SK-N-MC (cell line): ENCODE measurements around the gene AVEN.

Experiments
- DNase-seq: peaks from one replicate; pipeline ENCODE4 v3.0.0-alpha.2; 2011; ENCODE audit warnings: low read depth, low spot score
- H3K27ac ChIP-seq: fragments of 200-600 bp; sonication (generic); 2 replicates; pipeline ENCODE4 v1.5.1; 2016; ENCODE audit warnings: mixed run types
- H3K36me3 ChIP-seq: fragments of 200-600 bp; sonication (generic); 2 replicates; pipeline ENCODE4 v1.6.1; 2017; ENCODE audit warnings: antibody characterized with exemption, low read length, mixed read lengths; ENCODE audit not compliant: insufficient read depth
- H3K4me3 ChIP-seq: fragments of 200-600 bp; sonication (generic); 2 replicates; pipeline ENCODE4 v1.5.1; 2016
- H3K9ac ChIP-seq: fragments of 200-600 bp; sonication (generic); 2 replicates; pipeline ENCODE4 v1.8.0; 2017; ENCODE audit warnings: mixed run types, mixed read lengths; ENCODE audit not compliant: insufficient read length
- H3K9me3 ChIP-seq: fragments of 200-600 bp; sonication (generic); 2 replicates; pipeline ENCODE4 v1.6.1; 2017; ENCODE audit warnings: low read depth, mild to moderate bottlenecking, antibody characterized with exemption, low read length, moderate library complexity, mixed read lengths
- EZH2 ChIP-seq: fragments of 200-600 bp; sonication (generic); IDR thresholded peaks from one replicate; pipeline ENCODE4 v1.6.1; 2017; ENCODE audit warnings: antibody characterized with exemption
- FOXP2 ChIP-seq: optimal IDR thresholded peaks from 2 replicates; pipeline ENCODE3; 2011; ENCODE audit warnings: mild to moderate bottlenecking, moderate library complexity; ENCODE audit not compliant: insufficient read depth; ENCODE audit errors: extremely low read length, control extremely low read depth
- POLR2AphosphoS5 ChIP-seq: IDR thresholded peaks from 2 replicates; pipeline ENCODE4 v1.6.1; 2012; ENCODE audit warnings: mild to moderate bottlenecking, low read depth, low read length, borderline replicate concordance

AVEN gene

DNA sequence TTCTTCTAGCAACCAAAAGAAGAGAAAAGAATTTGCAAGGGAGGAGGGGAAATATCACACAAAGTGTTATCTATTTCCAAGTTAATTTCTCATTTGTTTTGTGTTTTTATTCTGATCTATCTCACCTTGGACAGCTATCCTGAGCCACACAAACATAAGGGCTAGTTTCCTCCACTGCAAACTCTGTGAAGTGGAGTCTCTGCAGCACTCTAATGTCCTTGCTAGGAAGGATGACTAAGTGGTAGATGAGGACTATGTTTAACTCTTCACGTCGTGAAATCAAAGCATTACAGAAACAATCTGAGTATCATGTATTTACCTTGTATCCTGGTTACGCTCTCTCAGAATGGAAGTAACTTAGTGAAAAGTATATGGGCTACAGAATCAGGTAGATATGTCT is 104.6 kb downstream of the AVEN start:
- Histone ChIP-seq H3K27ac (no peak overlapping the region), H3K9ac (no peak overlapping the region), H3K36me3 (no peaks in the 10 kb centered on the region), H3K9me3 (no peaks in the 10 kb centered on the region), H3K4me3 (no peak overlapping the region)
- TF ChIP-seq FOXP2 (no peak), EZH2 (no peak), POLR2AphosphoS5 (no peak)
- DNase-seq, result no peak

DNA sequence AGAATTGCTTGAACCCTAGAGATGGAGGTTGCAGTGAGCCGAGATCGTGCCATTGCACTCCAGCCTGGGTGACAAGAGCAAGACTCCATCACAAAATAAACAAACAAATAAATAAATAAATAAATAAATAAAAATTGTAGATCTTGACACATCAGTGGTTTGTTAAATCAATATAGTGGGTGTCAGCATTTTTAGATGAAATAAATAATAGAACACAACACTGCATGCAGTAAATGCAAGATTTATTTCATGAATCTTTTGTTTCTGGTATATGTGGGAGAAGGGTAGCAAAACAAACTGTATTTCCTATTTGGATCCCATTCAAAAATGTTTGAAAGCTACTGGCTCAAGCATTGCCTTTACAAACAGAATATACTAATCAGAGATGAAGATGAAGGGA is 106.3 kb downstream of the AVEN start:
- Histone ChIP-seq H3K27ac (no peak overlapping the region), H3K9ac (no peak overlapping the region)

DNA sequence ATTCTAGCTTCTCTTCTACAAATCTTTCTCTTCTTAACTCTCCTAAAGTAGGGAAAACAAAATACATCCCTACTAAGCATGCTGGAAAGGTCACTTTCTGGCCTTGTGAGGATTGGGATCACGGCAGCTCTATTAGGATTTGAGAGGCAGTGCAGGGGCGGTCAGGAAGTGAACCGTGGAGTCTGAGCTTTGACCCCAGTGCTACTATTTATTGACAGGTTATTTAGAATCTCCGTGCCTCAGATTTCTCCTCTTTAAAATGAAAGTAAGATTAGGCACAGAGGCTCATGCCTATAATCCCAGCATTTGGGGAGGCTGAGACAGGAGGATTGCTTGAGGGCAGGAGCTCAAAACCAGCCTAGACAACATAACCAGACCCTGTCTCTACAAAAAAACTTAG is 112.7 kb downstream of the AVEN start:
- Histone ChIP-seq H3K4me3 (no peak overlapping the region), H3K9ac (no peak overlapping the region), H3K9me3 (no peaks in the 10 kb centered on the region), H3K36me3 (no peaks in the 10 kb centered on the region), H3K27ac (no peak overlapping the region)
- no peak for DNase-seq
- TF ChIP-seq FOXP2 (no peak), EZH2 (no peak), POLR2AphosphoS5 (no peak)

More for the DNA sequence above, 106.3 kb downstream of the AVEN start:
- no peak for DNase-seq
- TF ChIP-seq FOXP2, result no peak
- no peak for TF ChIP-seq POLR2AphosphoS5
- TF ChIP-seq EZH2, result no peak
- no peaks in the 10 kb centered on the region for H3K9me3 ChIP-seq
- no peak overlapping the region for H3K4me3 ChIP-seq
- H3K36me3 ChIP-seq, result no peaks in the 10 kb centered on the region

DNA sequence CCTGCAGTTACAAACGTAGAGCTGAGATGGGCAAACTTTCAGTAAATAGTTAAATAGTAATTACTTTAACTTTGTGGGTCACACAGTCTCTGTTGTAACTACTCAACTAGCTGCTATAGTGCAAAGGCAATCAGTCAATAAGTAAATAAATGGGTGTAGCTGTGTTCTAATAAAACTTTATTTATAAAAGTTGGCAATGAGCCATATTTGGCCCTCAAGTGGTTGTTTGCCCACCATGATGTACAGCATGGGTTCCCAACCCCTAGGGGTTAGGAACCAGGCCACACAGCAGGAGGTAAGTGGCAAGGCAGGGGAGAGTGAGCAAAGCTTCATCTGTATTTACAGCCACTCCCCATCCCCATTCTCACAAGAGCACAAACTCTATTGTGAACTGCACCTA is 115.6 kb downstream of the AVEN start:
- no peaks in the 10 kb centered on the region for H3K9me3 ChIP-seq
- H3K36me3 ChIP-seq, result no peaks in the 10 kb centered on the region
- H3K9ac ChIP-seq, result no peak overlapping the region
- no peak overlapping the region for H3K27ac ChIP-seq
- TF ChIP-seq POLR2AphosphoS5, result no peak
- DNase-seq, result no peak
- H3K4me3 ChIP-seq, result no peak overlapping the region

DNA sequence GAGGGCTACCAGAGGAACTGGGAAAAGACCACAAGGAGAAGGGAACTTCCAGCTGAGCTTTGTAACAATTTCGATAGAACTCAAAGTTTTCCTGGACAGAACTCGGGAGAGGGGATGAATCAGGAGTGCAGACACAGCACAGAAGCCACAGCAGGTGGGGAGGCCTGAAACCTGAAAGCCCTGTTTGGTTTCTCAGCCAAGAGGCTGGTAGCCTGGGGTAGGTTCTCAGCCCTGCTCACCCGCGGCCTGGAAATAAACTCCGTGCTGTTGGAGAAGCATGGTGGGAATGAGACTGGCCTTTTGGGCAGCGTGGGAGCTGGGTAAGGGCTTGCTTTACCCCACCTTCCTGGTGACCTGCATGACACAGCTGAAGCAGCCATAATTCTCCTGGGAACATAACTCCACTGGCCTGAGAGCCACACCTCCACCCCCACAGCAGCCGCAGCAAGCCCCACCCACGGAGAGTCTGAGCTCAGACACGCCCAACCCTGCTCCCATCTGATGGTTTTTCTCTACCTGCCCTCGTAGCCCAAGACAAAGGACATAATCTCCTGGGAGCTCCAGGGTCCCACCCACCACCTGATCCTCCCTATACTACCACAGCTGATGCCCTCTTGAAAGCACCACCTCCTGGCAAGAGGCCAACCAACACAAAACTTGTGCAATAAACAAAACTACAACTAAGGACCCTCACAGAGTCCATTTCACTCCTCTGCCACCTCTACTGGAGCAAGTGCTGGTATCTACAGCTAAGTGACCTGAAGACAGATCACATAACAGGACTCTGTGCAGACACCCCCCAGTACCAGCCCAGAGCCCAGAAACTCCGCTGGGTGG is 123.2 kb downstream of the AVEN start:
- no peak overlapping the region for H3K27ac ChIP-seq
- TF ChIP-seq FOXP2, result no peak
- TF ChIP-seq POLR2AphosphoS5, result no peak
- no peak for TF ChIP-seq EZH2
- H3K9ac ChIP-seq, result no peak overlapping the region
- DNase-seq, result no peak
- H3K9me3 ChIP-seq, result no peaks in the 10 kb centered on the region
- H3K4me3 ChIP-seq, result no peak overlapping the region
- no peaks in the 10 kb centered on the region for H3K36me3 ChIP-seq

DNA sequence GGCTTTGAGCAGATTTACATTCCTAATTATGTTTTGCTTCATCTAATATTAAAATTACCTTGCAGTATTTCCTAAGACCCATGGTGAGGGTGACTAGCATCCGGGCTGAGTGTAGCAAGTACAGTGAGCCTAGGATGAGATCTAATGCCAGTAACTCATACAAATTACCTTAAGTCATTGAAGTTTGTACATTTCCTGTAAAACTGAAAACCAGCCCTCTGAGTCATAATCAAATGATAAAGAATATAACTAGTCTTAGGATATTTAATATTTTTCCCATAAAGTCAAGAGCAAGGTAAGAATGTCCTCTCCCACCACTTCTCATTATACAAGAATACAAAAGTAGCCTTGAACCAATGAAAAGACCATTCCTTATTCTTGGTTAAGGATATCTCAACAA is 125.5 kb downstream of the AVEN start:
- no peaks in the 10 kb centered on the region for H3K9me3 ChIP-seq
- H3K4me3 ChIP-seq, result no peak overlapping the region
- no peaks in the 10 kb centered on the region for H3K36me3 ChIP-seq
- TF ChIP-seq EZH2 (no peak), FOXP2 (no peak), POLR2AphosphoS5 (no peak)
- H3K9ac ChIP-seq, result no peak overlapping the region
- no peak for DNase-seq
- H3K27ac ChIP-seq, result no peak overlapping the region

DNA sequence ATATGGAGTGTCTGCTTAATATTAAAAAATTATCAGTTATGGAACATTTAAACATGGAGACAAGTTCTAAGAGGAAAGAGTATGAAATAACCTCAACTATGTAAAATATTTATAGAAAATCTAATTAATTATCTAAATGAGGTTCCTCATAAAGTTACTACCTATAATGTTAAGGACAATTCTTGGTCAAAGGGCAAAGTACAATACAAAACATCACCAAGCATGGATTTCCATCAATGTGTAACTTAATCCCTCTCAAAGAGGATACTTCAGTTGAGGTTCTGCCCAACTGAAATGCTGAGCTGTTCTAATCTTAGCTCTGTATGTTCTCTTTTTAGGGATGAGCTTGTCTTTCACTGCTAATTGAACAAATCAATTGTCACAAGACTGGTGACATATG is 126.7 kb downstream of the AVEN start:
- H3K9ac ChIP-seq, result no peak overlapping the region

DNA sequence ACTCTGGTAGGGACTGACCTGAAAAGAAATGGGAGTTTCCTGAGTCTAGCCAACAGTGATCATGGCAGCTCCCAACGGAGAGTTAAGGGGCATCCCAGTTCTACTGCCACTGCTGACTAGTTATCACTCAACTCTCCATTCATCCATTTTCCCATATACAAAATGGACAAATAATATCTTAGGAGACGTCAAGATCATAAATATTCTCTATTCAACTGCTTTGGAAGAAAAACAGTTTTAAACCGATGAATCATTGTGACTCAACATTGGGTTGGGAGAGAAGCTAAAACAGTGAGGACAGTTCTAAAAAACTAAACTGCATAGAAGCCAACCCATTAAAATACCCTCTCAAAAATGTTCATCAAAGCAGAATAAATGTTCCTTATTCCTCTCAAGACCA is 128.3 kb downstream of the AVEN start:
- H3K27ac ChIP-seq, result no peak overlapping the region
- no peak overlapping the region for H3K9ac ChIP-seq
- H3K36me3 ChIP-seq, result no peaks in the 10 kb centered on the region
- no peak for DNase-seq
- H3K4me3 ChIP-seq, result no peak overlapping the region
- H3K9me3 ChIP-seq, result no peaks in the 10 kb centered on the region
- TF ChIP-seq POLR2AphosphoS5 (no peak), EZH2 (no peak), FOXP2 (no peak)

More for the DNA sequence above, 126.7 kb downstream of the AVEN start:
- TF ChIP-seq FOXP2 (no peak), POLR2AphosphoS5 (no peak), EZH2 (no peak)
- H3K4me3 ChIP-seq, result no peak overlapping the region
- DNase-seq, result no peak
- H3K9me3 ChIP-seq, result no peaks in the 10 kb centered on the region
- no peak overlapping the region for H3K27ac ChIP-seq
- no peaks in the 10 kb centered on the region for H3K36me3 ChIP-seq

DNA sequence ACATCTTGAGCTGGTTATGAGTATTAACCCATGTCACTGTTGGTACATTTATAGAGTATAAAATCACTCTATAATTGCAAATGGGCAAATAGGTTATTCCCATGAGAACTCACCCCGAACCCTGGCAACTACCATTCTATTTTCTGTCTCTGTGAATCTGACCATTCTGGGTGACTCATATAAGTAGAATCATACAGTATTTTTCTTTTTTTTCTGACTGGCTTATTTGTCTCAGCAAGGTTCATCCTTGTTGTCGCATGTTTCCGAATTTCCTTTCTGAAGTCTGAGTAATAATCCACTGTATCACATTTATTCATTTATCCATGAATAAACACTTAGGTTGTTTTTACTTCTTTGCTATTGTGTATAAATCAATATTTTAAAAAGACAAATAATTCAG is 130.6 kb downstream of the AVEN start:
- no peak overlapping the region for H3K4me3 ChIP-seq
- no peaks in the 10 kb centered on the region for H3K9me3 ChIP-seq
- TF ChIP-seq FOXP2, result no peak
- no peak for TF ChIP-seq POLR2AphosphoS5
- TF ChIP-seq EZH2, result no peak
- no peak for DNase-seq
- H3K9ac ChIP-seq, result no peak overlapping the region
- H3K36me3 ChIP-seq, result no peaks in the 10 kb centered on the region
- H3K27ac ChIP-seq, result no peak overlapping the region
